NCI-H146 treated with DMSO at 0.1 percent for 48 hours (cell line): Measurements from ENCODE around the gene CCL27.

ENCODE experiments used
- DNase-seq: peaks from one replicate; lab custom pipeline; 2025; ENCODE audit not compliant: unreplicated experiment; lab: John Stamatoyannopoulos, UW

The CCL27 gene

DNA sequence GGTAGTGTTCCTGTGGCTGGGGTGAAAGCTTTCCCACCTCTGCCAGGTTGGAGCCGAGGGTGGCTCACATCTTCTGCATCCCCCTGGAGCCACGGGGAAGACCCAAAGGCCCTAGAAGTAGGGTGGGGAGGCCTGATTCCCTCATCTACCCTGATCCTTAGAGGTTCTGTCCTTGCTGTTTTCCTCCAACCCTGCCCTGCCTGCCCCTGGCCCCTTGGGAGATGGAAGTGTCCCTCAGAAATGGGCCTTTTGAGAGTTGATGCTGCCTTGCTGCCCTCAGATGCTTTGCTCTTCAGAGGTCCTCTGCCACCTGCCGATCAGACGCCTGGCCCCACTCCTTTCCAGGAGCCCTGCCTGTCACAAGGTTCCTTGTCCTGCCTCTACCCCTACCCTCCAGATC, 22.4 kb upstream of the CCL27 start:
- DNase-seq: no peak

DNA sequence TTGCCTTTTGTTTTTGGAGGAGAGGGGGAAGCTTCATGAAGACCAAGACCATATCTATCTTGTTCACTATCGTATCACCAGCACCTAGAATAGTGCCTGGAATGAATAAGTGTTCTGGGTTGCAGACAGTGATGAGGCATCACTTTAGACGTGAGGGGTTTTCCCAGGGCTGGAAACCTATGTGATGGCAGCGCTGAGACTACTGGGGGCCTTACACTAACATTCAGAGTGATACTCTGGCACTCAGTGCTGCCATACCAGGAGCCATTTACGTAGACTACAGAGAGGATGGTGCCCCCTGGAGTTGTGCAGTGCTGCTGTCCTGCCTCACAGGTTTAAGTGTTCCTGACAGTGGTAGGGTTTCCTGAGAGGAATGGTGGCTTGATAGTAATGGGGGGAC, 21.7 kb upstream of the CCL27 start:
- DNase-seq: no peak

DNA sequence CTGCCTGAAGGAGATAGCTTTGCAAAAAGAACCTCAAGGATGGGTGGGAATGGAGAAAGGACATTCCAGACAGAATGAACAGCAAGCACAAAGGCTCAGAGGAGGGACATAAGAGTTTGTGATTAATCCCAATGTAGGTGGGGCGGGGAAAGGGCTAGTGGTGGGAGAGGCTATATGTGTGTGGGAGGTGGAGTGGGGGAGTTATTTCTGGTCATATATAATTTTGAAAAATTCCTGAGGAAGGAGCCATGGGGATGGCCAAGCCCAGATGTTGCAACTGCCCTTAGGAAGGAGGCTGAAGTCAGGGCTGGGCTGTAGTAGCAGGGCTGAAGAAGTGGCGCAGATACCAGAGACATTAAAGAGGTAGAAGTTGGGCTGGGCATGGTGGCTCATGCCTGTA, 13.4 kb upstream of the CCL27 start:
- DNase-seq: no peak

DNA sequence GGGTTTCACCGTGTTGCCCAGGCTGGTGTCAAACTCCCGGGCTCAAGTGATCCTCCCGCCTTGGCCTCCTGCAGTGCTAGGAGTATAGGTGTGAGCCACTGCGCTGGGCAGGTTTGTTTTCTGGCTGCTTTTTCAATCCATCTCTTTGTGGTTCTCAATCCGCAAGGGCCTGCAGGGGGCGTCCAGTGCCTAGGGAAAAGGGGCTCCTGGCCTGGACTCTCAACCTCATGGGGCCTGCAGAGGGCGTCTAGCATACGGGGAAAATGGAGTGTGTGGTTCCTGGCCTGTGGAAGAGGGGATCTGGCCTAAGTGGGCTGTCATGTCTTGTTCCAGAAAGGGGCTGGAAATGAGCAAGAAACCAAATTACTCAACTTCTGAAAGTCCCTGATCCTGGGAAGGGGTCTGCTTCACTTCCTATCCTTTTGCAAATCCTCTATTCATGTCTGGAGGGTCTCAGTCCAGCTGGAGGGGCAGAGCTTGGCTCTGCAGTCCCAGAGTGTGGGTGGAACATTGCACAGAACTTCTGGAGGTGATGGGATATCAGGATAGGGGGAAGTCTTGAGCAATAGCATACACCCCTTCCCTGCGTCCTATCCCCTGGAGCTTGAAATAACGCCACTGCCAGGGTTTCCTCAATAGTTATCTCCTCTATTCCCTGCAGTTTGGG, 12.7 kb upstream of the CCL27 start:
- DNase-seq: peak; percentile 83

DNA sequence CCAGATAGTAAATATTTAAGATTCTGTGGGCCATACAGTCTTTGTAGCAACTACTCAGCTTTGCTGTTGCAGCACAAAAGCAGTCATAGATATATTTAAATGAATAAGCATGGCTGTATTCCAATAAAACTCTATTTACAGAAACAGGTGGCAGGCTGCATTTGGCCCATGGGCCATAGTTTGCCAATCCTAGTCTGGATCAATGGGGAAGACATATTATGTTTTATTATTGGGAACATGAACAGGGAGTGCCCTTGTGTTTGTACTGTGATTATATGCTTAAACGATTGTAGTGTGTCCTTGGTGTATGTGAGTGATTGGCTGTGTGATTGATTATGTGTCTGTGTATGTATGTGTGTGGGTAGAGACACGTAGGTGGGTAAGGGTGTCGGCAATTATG, 12.0 kb upstream of the CCL27 start:
- DNase-seq: no peak

DNA sequence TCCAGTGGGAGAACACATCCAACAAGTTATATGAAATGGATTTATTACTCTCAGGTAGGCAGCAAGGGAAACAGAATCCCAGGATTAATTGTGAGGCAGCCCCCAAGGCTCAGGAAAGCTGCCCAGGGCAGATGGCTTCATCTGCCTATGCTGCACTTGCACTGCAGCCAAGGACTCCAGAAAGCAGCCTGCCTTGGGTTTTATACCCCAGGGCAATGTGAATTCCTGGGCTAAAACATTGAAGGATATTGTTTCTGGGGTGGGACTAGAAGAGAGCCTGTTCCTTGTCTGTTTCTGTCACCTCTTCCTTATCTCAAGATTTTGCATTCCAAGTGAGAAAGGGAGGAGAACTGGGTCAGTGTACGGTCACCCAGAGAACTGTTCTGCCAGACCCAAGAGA, 8.8 kb upstream of the CCL27 start:
- DNase-seq: no peak

DNA sequence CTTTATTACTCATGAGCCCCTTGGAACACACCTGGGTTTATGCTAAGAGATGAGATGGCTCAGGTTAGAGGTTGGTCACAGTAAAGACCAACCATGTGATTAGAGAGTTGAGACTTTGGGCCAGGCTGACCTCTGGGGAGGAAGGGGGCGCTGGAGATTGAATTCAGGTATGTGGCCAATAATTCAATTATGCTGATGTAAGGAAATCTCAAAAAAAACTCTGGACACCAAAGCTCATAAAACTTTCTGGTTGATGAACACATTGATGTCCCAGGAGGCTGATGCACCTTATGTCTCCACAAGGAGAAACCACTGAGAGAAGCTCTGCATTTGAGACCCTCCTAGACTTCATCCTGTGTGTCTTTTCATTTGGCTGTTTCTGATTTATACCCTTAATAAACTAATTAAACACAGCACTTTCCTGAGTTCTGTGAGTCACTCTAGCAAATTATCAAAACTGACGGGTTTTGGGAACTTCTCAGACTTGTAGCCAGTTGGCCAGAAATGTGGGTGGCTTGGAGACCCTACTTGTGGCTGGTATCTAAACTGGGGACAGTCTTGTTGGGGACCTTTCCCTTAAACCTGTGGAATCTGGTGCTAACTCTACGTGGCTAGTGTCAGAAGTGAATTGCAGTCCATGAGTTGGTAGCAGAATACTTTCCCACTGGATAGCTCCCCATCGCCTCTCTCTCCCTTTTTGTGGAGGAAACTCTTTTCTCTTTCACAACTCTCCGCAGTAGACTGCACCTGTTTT, 7.5 kb upstream of the CCL27 start:
- DNase-seq: no peak

DNA sequence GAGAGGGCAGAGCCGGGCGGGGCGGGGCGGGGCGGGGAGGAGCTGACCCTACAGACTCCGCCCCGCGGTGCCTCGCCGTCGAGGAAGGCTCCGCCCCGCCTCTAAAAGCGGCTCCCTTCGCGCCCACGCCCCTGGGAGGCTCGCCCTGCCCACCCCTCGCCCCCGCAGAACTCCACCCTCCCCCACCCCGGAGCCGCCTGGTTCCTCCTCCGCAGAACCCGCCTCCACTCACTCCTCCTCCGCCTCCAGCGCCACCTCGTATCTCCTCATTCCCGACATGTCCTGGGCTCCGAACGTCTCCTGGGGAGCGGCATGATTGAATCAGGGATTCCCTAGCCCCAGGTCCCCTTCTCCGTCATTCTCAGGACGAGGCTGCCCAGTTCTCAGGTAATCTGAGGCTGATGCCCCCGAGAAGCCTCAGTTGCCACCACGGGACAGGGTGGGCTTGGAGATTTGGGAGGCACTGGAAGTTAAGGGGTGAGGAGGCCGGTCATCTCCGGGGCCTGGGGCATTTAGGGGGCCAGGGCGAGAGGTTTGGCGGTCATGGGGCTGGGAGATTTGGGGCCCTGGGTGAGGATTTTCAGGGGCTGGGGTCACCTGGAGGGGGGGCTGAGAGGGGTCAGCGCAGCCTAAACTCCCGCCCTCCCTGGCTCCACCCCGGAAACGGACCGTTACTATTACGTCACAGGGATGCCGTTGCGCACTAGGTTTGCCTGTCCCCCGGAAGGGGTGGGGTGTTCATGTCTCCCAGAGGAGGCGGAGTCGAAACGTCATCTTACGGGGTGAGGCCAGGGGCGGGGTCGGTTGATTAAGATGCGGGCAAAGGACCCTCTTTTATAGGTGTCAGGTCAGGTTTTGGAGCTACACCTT, 3.2 kb upstream of the CCL27 start:
- DNase-seq: peak; percentile 94

DNA sequence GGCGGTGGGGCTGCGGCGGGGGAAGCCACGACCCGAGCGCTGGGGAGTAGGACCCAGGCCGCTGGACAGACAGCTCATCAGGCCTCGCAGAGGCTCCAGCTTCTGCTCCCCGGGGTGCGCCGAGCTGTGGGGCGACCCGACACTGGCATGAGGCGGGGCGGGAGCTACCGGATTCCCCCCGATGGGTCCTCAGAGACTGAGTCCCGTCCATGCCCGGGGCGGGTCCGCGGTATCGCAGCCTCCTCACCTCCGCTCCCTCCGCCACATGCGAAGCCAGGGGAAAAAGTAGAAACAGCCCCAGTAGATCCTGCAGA, 2.6 kb upstream of the CCL27 start:
- DNase-seq: no peak

DNA sequence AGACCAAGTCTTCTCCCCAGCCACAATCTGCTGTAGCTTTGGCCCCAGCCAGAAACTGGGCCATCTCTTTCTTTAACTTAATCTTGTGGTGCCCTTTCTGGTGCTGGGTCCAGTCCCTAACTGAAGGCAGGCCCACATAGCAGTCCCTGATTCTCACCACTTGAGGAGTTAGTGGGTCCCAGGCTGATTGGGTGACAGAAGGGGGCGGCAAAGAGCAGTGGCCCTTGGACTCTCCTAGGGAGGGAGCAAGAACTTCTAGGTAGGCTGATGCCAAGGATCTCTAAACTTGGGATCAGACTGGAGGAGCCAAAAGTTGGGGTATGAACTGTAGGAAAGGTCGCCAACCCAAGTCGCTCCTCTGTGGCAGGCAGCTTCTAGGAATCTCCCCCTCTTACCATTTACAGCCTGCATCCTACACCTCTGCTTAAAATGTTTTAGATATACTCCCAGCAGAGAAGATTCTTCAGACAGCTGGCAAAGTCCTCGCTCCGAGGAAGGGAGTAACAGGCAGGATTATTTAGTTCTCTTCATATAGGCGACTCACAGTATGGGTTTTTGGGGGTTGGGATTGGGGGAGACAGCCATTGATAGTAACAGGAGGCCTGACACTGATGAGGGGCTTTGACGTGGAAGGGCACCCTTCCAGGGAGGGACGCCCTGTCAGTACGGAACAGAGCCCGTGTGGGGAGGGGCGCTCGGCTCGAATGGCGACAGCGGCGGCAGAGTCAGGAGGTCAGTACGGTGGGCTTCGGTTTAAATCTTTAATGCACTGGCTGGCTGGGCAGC, 2.0 kb upstream of the CCL27 start:
- peak; percentile 40 for DNase-seq

DNA sequence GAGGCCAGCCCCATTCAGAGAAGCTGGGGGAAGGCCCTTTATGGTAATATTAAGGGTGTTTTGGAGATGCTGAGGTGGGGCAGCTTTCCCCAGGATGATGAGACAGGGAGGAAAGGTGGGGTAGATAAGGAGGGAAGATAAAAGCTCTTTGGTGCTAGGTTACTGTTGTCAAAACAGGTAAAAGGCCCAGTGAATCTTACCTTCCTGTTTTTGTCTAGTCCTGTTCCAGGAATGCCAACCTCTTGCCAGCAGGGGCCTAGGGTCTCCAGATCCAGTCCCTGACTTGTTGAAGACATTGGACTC, 797 bp upstream of the CCL27 start:
- DNase-seq: no peak

DNA sequence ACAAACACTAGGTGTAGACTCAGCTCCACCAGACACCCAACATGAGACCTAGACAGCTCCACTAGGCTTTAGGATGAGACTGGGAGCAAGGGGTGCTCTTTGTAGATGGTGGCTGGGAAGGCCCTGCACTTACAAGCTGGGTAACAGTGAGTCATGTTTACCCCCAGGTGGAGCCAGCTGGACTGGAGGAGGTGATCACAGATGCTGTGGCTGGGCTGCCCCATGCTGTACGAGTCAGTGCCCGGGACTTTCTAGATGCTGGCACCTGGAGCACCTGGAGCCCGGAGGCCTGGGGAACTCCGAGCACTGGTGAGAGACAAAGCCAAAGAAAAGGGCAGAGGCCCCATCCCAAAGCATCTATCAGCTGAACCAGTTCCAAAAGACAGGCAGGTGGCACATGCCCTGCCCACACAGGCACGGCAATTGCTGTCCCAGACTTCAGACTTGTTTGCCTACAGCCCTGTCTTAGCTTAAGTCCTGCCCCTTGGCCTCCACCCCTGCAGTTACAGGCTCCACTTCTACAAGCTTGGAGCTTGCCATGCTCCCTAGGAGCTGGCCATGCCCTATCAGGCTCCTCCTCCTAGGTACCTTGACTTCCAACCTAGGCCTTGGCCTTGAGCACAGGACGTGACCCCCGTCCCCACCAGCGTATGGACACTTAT, 2.7 kb downstream of the CCL27 start:
- no peak for DNase-seq

DNA sequence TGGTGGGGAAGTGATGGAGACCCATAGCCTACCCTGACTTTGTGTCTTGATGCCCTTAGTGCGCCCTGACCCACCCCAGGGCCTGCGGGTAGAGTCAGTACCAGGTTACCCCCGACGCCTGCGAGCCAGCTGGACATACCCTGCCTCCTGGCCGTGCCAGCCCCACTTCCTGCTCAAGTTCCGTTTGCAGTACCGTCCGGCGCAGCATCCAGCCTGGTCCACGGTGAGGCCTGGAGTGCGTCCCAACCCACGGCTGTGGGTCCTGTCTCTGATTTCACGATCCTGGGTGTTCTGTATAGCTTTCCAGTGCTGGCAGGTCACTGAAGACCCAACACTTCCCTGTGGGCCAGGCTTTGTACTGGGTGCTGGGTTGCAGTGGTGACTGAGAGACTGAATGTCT, 4.0 kb downstream of the CCL27 start:
- DNase-seq: no peak

DNA sequence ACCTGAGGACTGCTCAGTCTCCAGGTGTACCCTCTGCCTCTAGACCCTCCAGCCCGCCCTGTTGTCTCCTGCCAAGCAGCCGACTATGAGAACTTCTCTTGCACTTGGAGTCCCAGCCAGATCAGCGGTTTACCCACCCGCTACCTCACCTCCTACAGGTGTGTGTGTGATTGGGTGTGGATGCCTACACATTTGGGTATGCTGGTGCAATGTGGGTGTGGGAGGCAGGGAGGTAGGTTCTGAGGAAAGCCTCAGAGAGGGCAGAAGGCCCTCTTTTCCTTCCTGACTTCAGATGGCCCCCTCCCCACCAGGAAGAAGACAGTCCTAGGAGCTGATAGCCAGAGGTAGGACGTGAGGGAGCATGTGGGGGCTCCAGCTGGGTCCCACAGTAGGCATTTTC, 5.5 kb downstream of the CCL27 start:
- DNase-seq: no peak

DNA sequence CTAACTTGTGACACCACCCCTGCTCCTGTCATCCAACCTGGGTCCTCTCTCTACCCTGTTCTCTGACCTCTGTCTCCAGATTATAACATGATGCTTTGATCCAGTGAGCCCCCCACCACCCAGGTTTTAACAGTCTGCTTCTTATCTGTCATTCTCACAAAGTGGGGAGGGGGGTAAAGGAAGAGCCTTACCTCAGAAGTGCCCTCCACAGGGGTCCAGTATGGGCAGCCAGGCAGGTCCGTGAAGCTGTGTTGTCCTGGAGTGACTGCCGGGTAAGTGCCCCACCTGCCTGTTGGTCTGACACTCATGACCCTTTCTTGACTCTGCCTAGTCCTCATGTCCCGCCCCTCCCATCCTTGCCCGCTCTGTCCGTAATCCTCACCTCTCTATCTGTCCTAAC, 7.1 kb downstream of the CCL27 start:
- no peak for DNase-seq

DNA sequence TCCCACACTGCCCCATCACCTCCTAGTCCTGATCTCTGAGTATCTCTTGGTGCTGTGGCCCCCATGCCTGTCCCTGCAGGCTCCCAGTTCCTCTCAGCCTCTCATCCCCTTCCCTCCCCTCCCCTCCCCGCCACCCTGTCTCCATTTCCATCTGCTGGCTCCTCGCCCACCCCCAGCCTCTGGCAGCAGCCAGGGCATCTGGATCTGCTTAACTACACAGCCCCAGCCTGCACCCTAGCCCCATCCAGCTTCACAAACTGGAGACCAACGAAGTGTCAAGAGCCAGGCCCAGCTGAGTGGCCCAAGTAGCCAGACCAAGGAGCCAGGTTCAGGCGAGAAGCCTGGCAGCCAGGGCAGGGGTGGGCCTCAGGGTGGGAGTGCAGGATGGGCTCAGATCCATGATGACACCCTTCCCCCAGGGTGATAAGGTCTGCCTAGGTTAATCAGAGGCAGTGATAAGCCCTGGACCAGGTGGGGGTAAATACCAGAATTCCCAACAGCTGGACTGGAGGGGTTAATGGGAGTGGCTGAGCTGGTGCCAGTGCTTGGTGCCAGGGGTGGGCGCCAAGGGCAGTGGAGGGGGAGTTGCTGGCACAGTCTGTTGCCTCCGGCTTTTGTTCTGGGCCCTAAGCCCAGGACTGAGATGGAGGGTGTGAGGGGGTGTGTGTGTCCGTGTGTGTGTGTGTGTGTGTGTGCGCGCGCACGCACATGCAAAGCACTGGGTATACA, 8.0 kb downstream of the CCL27 start:
- no peak for DNase-seq

DNA sequence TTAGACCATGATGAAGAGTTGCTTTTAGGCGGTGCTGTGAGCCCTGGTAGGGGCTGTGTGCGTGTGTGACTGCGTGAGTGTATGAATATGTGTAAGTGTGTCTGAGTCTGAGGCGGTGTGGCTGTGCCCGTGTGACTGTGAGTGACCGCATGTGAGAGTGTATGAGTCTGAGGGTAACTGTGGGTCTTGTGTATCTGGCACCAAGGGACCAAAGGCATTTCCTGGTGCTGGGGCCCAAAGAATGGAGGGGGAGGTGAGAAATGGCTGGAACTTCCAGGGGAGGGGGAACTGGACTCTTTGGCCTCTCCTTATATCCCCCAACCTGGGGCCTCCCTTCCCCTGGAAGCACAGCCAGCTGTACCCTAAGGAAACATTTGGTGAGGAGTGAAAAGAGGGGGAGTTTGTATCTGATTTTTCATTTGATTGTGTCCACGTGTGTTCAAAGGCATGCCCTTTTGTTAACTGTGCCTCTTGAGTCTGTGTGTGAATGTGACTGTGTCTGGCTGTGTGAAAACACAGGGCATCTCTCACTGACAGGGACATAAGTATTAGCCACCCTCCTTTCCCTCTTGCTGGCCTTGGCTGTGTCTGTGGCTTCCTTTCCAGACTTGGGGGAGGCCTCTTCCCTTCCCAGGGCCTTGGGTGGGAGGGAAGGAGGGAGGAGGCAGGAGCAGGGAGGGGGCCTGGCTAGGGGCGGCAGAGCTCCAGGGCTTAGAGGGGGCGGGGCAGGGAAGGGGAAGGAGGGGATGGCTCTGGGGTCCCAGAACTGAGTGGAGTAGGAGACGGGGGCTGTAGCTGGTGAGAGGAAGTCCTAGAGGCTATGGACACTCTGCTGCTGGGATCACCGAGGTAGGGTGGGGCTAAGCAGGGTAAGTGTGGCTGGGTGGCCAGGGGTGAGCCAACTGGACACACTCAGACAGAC, 9.0 kb downstream of the CCL27 start:
- no peak for DNase-seq

DNA sequence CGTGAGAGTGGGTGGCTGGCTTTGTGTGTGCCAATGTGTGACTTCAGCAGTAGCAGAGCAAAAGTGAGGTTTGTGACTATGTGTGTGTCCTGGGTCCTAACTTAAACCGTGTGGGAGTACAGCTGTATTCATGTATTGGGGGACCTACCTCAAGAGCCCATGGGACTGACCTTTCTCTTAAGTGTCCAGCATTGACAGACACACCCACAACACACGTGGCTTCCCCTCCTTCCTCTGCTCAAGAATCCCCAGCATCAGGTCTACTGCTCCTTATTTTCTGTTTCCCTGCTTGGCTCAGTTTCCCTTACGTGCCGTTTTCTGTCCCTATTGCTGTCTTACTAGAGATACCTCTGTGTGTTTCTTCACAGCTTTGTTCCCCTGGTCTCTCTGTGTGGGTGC, 9.9 kb downstream of the CCL27 start:
- DNase-seq: no peak

DNA sequence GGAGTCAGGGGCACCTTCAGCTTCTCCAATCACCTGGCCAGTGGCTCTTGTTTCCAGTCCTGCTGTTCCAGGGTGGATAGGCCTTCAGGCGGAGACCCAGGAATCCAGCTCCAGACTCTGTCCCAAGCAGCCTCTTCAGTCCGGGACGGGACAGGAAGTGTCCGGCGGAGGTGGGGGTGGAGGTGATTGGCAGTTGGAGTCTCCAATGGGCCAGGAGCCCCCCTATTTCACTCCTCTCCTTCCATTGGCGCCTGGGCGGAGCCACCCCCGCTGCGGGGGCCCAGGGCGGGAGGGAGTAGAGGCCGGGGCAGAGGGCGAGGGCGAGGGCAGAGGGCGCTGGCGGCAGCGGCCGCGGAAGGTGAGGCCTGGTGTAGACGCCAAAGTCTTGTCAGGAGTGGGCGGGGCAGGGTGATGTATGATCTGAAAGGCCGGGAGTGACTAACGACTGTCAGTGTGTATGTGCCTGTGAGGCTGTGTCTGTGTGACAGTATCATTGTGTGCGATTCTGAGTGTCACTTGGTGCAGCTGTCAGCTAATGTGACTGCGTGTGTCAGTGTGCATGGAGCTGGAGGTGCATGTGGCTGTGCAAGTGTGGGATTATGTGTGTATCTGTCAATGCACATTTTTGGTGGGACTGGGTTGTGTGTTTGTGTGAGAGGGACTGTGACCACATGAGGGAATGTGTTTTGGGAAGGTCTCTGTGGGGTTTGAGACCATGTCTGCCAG, 10.4 kb downstream of the CCL27 start, which contains the start of gene IL11RA:
Gene IL11RA (plus strand): TSS at position 310 of the 726 bp plus-strand sequence. CDS start 3,033 bp downstream, outside the sequence.
- no peak for DNase-seq
